Neutrophil (primary cell): ENCODE data around the gene PRSS12.

Source experiments
- H3K27ac ChIP-seq: fragments of 200-600 bp; sonication (generic); 2 replicates; pipeline ENCODE4 v1.5.1; 2016; ENCODE audit warnings: mild to moderate bottlenecking, moderate library complexity
- H3K27me3 ChIP-seq: fragments of 200-600 bp; sonication (generic); 2 replicates; pipeline ENCODE4 v1.6.0; 2016; ENCODE audit warnings: mild to moderate bottlenecking
- H3K36me3 ChIP-seq: fragments of 200-600 bp; sonication (generic); 2 replicates; pipeline ENCODE4 v1.5.1; 2017
- H3K4me1 ChIP-seq, 2 experiments: fragments of 200-600 bp in 1 of 2; sonication (generic) in 1 of 2; 1 replicate in 1 of 2; 2 replicates in 1 of 2; pipeline versions ENCODE4 v1.5.1 to v1.6.1; 2013 to 2016; ENCODE audit warnings: low read depth in 1 of 2, low read length in 1 of 2, mild to moderate bottlenecking in 1 of 2, moderate library complexity in 1 of 2; ENCODE audit not compliant: control insufficient read depth in 1 of 2, insufficient read depth in 1 of 2
- H3K4me3 ChIP-seq, 2 experiments: fragments of 200-600 bp in 1 of 2; sonication (generic) in 1 of 2; 1 replicate in 1 of 2; 2 replicates in 1 of 2; pipeline ENCODE4 v1.5.1; 2013 to 2016; ENCODE audit warnings: low read depth in 1 of 2, low read length in 1 of 2, mild to moderate bottlenecking in 1 of 2, moderate library complexity in 1 of 2
- H3K9me3 ChIP-seq: fragments of 200-600 bp; sonication (generic); 2 replicates; pipeline ENCODE4 v1.5.1; 2016
- TF ChIP-seq, protein P1 (sequence below): fragments of 200-600 bp; sonication (generic); IDR thresholded peaks from 2 replicates; pipeline ENCODE4 v1.5.1; 2016; ENCODE audit warnings: antibody characterized with exemption

Gene PRSS12

DNA sequence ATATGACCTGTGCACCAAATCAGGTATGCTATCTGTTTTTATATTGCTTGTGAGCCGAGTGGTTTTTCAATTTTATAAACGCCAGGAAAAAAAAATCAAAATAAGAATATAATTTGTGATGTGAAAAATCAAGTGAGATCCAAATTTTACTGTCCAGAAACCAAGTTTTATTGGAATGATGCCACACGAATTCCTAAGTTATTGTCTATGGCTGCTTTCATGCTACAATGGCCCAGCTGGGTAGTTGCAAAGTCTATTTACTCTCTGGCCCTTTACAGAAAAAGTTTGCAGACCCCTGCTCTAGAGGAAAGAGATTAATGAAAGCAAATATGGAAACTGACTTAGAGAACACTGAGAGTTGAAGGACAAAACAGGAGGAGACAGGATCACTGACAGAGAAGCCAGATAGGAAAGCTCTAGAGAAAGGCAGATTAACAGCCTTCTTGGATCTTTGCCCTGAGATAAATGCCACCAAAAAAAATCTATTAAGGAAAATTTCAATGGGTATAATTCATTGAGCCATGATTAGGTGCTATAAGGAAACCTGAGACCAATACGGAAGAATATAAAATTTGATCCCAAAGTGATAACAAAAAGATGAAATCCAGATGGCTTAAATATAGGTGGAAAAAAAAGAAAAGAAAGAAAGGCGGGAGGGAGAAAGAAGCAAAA is 29.8 kb downstream of the PRSS12 start:
- TF ChIP-seq, protein P1, sequence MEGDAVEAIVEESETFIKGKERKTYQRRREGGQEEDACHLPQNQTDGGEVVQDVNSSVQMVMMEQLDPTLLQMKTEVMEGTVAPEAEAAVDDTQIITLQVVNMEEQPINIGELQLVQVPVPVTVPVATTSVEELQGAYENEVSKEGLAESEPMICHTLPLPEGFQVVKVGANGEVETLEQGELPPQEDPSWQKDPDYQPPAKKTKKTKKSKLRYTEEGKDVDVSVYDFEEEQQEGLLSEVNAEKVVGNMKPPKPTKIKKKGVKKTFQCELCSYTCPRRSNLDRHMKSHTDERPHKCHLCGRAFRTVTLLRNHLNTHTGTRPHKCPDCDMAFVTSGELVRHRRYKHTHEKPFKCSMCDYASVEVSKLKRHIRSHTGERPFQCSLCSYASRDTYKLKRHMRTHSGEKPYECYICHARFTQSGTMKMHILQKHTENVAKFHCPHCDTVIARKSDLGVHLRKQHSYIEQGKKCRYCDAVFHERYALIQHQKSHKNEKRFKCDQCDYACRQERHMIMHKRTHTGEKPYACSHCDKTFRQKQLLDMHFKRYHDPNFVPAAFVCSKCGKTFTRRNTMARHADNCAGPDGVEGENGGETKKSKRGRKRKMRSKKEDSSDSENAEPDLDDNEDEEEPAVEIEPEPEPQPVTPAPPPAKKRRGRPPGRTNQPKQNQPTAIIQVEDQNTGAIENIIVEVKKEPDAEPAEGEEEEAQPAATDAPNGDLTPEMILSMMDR = no peak

DNA sequence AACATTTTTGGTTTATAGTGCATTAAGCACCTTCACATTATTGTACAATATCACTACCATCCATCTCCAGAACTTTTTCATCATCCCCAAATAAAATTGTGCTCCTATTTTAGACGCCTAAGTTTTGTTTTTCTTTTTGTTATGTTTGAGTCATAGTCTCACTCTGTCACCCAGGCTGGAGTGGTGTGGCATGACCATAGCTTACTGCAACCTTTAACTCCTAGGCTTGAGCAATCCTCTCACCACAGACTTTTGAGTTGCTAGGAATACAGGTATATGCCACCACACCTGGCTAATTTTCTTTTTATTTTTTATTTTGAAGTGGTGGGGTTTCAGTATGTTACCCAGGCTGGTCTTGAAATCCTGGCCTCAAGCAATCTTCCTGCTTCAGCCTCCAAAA is 33.9 kb downstream of the PRSS12 start:
- no peak overlapping the region for H3K4me3 ChIP-seq
- no peaks in the 10 kb centered on the region for H3K27me3 ChIP-seq
- no peaks in the 10 kb centered on the region for H3K4me1 ChIP-seq
- H3K27ac ChIP-seq = no peak overlapping the region
- no peaks in the 10 kb centered on the region for H3K9me3 ChIP-seq
- H3K36me3 ChIP-seq = no peaks in the 10 kb centered on the region
- TF ChIP-seq, protein P1 = no peak

More for the DNA sequence above, 29.8 kb downstream of the PRSS12 start:
- no peak overlapping the region for H3K4me3 ChIP-seq
- no peaks in the 10 kb centered on the region for H3K4me1 ChIP-seq
- H3K36me3 ChIP-seq = no peaks in the 10 kb centered on the region
- no peaks in the 10 kb centered on the region for H3K9me3 ChIP-seq
- H3K27ac ChIP-seq = no peak overlapping the region
- no peaks in the 10 kb centered on the region for H3K27me3 ChIP-seq

DNA sequence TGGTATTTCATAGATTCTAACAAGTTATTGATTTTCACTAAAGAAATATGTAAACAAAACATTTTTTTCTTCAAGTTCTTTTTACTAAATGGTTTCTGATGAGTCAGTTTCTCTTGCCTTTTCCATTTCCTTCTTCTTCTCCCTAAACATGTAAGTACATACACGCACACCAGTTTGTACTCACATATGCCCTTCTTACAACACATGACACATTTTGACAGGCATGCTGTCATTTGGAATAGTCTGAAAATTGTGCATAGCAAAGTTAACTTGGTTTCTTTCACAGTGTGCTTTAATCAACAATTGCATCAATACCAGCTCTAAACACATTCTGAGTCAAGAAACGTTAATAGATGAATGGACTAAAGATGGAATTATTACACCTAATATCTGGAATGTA is 35.1 kb downstream of the PRSS12 start:
- TF ChIP-seq, protein P1 = no peak
- Histone ChIP-seq H3K27ac (no peak overlapping the region), H3K27me3 (no peaks in the 10 kb centered on the region), H3K36me3 (no peaks in the 10 kb centered on the region), H3K4me3 (no peak overlapping the region), H3K4me1 (no peaks in the 10 kb centered on the region), H3K9me3 (no peaks in the 10 kb centered on the region)

DNA sequence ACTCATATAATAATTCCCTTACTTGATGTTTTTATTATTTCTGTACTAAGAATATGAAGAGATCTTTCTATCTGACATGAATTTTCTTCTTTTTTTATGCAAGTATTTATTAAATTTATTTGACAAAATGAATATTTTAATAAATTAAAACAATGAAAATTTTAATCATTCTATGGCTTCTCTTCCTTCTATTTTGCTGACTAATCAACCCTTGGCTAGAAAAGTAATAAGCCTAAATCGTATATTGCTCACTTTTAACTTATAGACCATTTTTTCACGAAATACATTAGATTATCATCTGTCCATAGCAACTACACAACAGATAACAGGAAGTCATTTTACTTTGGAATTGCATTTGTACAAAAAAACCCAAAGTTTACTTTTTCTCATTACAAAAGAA is 38.6 kb downstream of the PRSS12 start:
- TF ChIP-seq, protein P1 = no peak
- Histone ChIP-seq H3K27ac (no peak overlapping the region), H3K4me1 (no peaks in the 10 kb centered on the region), H3K9me3 (no peaks in the 10 kb centered on the region), H3K4me3 (no peak overlapping the region), H3K36me3 (no peaks in the 10 kb centered on the region), H3K27me3 (no peaks in the 10 kb centered on the region)

DNA sequence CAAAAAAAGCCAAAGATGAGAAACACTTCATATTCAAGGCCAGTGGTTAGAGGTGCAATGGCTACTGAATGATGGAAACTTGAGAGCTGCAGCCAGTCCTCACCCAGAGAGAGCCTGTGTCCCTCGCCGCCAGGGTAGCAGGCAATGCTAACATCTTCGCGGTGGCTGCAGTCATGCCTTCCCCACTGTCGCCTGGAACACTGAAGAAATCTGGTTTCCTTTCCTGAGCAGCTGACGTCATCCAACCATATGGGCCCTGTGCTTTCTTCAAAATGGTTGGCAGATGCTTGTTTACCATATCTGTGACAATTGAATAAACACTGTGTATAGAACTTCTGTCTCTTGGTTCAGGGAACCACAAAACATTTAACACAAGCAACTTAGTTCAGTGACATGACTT is 39.7 kb downstream of the PRSS12 start:
- H3K4me1 ChIP-seq = no peaks in the 10 kb centered on the region
- H3K4me3 ChIP-seq = no peak overlapping the region
- TF ChIP-seq, protein P1 = no peak
- H3K27ac ChIP-seq = no peak overlapping the region
- H3K27me3 ChIP-seq = no peaks in the 10 kb centered on the region
- H3K9me3 ChIP-seq = no peaks in the 10 kb centered on the region
- H3K36me3 ChIP-seq = no peaks in the 10 kb centered on the region
